PC-9 (cell line): ENCODE data around the gene BST2.

Source experiments
- CTCF ChIP-seq: fragments of 200-600 bp; sonication (generic); conservative IDR thresholded peaks from 2 replicates; pipeline ENCODE4 v1.6.1; 2017; ENCODE audit warnings: mixed run types, antibody characterized with exemption, mild to moderate bottlenecking, moderate library complexity
- EZH2 ChIP-seq: fragments of 200-600 bp; sonication (generic); IDR thresholded peaks from 2 replicates; pipeline ENCODE4 v1.8.0; 2017; ENCODE audit warnings: antibody characterized with exemption, low read depth

DNA sequence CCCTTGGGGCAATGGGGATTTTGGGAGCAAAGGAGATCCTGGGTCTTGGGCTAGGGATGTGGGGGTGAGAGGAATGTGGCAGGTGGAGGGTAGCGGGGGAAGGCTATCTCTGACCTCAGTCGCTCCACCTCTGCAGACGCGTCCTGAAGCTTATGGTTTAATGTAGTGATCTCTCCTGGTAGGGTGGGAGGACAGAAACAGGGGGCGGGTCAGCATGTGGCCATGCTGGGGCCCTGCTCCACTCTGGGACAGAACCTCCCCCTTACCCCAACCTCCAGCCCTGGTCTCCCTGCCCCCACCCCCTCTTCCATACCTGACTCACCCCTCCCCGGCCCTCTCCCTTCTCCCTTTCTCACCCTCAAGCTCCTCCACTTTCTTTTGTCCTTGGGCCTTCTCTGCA lies 1.4 kb downstream of the BST2 start:
- no peak for TF ChIP-seq CTCF
- TF ChIP-seq EZH2 = no peak
